ENCODE data around the gene SASH3.
A peak's percentile ranks its signal among the peaks of the same experiment; 100 is the strongest.

The SASH3 gene

DNA sequence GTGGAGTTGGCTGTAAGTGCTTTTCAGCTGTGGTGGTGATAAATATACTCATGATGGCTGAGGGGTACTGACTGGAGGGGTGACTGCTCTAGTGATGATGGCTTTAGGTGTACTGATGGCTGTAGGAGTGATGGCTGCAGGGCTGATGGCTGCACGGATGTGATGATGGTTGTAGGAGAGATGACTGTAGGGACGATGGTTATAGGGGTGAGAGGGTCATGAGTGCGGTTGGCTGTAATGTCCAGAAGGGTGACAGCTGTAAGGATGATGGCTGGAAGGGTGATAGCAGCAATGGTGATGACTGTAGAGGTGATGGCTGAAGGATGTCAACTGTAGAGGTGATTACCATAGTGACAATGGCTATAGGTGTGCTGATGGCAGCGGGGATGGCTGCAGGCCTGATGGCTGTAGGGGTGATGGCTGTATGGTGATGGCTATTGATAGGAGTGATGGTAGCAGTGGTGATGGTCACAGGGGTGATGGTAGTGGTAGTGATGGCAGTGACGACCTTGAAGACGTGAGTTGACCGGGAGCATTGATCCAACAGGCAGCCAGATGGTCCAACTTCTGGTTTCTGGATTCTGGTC is 570 bp upstream of the SASH3 start:
- peak overlapping the region; percentile 92 for H3K4me2 ChIP-seq (ENCODE audit: insufficient read depth, low read length)
- H3K27me3 ChIP-seq (ENCODE audit: insufficient read depth, low read length, poor library complexity) = no peaks in the 10 kb centered on the region
- H3K9me3 ChIP-seq (ENCODE audit: insufficient read depth, low read length, severe bottlenecking) = no peaks in the 10 kb centered on the region
- DNase-seq (no peak), ATAC-seq (ENCODE audit: insufficient read depth, low read depth) (no peak)
- H2AFZ ChIP-seq (ENCODE audit: low read depth, low read length) = no peak overlapping the region
- H3K4me3 ChIP-seq (ENCODE audit: low read depth in 1 of 2, low read length in 2 of 2) = peak overlapping the region; percentile 65 to 87; a peak in 3 of 4 replicates
- H3K27ac ChIP-seq (ENCODE audit: low read length) = peak overlapping the region; percentile 99
- H3K79me2 ChIP-seq (ENCODE audit: insufficient read depth, low read length) = peaks cover 83% of the 10 kb centered on the region
- TF ChIP-seq EZH2 (IDR thresholded peaks at IDR 0.05; ENCODE audit: borderline replicate concordance, low read depth, low read length, severe bottlenecking) = no peak
- TF ChIP-seq, protein P1, sequence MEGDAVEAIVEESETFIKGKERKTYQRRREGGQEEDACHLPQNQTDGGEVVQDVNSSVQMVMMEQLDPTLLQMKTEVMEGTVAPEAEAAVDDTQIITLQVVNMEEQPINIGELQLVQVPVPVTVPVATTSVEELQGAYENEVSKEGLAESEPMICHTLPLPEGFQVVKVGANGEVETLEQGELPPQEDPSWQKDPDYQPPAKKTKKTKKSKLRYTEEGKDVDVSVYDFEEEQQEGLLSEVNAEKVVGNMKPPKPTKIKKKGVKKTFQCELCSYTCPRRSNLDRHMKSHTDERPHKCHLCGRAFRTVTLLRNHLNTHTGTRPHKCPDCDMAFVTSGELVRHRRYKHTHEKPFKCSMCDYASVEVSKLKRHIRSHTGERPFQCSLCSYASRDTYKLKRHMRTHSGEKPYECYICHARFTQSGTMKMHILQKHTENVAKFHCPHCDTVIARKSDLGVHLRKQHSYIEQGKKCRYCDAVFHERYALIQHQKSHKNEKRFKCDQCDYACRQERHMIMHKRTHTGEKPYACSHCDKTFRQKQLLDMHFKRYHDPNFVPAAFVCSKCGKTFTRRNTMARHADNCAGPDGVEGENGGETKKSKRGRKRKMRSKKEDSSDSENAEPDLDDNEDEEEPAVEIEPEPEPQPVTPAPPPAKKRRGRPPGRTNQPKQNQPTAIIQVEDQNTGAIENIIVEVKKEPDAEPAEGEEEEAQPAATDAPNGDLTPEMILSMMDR (IDR thresholded peaks at IDR 0.05; ENCODE audit: borderline replicate concordance, extremely low read depth, low read length, poor library complexity, severe bottlenecking) = no peak
- peak overlapping the region; percentile 96 for H3K9ac ChIP-seq (ENCODE audit: low read depth, low read length)
- peaks cover 28% of the 10 kb centered on the region for H4K20me1 ChIP-seq (ENCODE audit: insufficient read depth, low read length)
- peaks cover 76% of the 10 kb centered on the region for H3K4me1 ChIP-seq (ENCODE audit: insufficient read depth, low read length)
- H3K36me3 ChIP-seq (ENCODE audit: insufficient read depth, low read length) = peaks cover 41% of the 10 kb centered on the region

GRCh38 chrX:129780441-129781105 is 824 bp downstream of the SASH3 start:
- no peak for TF ChIP-seq EZH2 (IDR thresholded peaks at IDR 0.05; ENCODE audit: borderline replicate concordance, low read depth, low read length, severe bottlenecking)
- TF ChIP-seq, protein P1 (IDR thresholded peaks at IDR 0.05; ENCODE audit: borderline replicate concordance, extremely low read depth, low read length, poor library complexity, severe bottlenecking) = no peak
- H3K27ac ChIP-seq (ENCODE audit: low read length) = peak overlapping the region; percentile 99
- H3K79me2 ChIP-seq (ENCODE audit: insufficient read depth, low read length) = peaks cover 90% of the 10 kb centered on the region

DNA sequence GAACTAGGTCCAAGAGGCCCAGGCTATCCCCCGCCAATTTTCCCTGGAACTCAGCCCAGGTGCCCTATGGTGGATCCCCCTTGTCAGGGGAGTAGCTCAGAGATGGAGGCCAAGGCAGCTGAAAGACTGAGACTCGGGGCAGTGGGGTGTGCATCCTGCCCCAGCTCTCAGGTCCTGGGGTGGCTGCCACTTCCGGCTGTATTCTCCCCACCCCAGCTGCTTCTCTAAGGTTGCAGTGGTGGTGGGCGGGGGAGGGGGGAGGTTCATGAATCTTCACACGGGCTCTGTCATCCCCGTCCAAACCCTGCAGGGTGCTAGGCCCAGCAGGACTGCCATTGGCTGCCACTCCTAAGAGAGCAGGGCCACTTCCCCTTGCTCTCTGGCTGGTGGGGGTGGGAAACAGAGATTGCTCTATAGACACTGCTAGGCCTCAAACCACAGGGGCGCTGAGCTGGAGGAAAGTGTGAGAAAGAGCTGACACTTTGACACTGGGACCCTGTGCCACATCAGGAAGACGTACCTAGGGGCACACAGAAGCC is 1.5 kb downstream of the SASH3 start:
- Histone ChIP-seq H3K27ac (ENCODE audit: low read length) (peak overlapping the region; percentile 99), H3K4me3 (ENCODE audit: low read depth in 1 of 2, low read length in 2 of 2) (peak overlapping the region; percentile 65 to 87; a peak in 3 of 4 replicates), H4K20me1 (ENCODE audit: insufficient read depth, low read length) (peaks cover 46% of the 10 kb centered on the region), H3K9me3 (ENCODE audit: insufficient read depth, low read length, severe bottlenecking) (no peaks in the 10 kb centered on the region), H3K79me2 (ENCODE audit: insufficient read depth, low read length) (peaks cover 96% of the 10 kb centered on the region), H3K4me1 (ENCODE audit: insufficient read depth, low read length) (peaks cover 76% of the 10 kb centered on the region), H3K4me2 (ENCODE audit: insufficient read depth, low read length) (peak overlapping the region; percentile 92), H2AFZ (ENCODE audit: low read depth, low read length) (no peak overlapping the region), H3K36me3 (ENCODE audit: insufficient read depth, low read length) (peaks cover 62% of the 10 kb centered on the region), H3K27me3 (ENCODE audit: insufficient read depth, low read length, poor library complexity) (no peaks in the 10 kb centered on the region), H3K9ac (ENCODE audit: low read depth, low read length) (peak overlapping the region; percentile 96)
- ATAC-seq (ENCODE audit: insufficient read depth, low read depth) (peak; percentile 73), DNase-seq (peak; percentile 94)
- no peak for TF ChIP-seq EZH2 (IDR thresholded peaks at IDR 0.05; ENCODE audit: borderline replicate concordance, low read depth, low read length, severe bottlenecking)
- TF ChIP-seq, protein P1 (IDR thresholded peaks at IDR 0.05; ENCODE audit: borderline replicate concordance, extremely low read depth, low read length, poor library complexity, severe bottlenecking) = no peak

More at GRCh38 chrX:129780441-129781105, 824 bp downstream of the SASH3 start:
- ATAC-seq (ENCODE audit: insufficient read depth, low read depth) (no peak), DNase-seq (peak; percentile 49)
- peak overlapping the region; percentile 96 for H3K9ac ChIP-seq (ENCODE audit: low read depth, low read length)
- peaks cover 76% of the 10 kb centered on the region for H3K4me1 ChIP-seq (ENCODE audit: insufficient read depth, low read length)
- H3K4me2 ChIP-seq (ENCODE audit: insufficient read depth, low read length) = peak overlapping the region; percentile 92
- peak overlapping the region; percentile 65 to 87 for H3K4me3 ChIP-seq (ENCODE audit: low read depth in 1 of 2, low read length in 2 of 2)
- H3K27me3 ChIP-seq (ENCODE audit: insufficient read depth, low read length, poor library complexity) = no peaks in the 10 kb centered on the region
- H3K36me3 ChIP-seq (ENCODE audit: insufficient read depth, low read length) = peaks cover 55% of the 10 kb centered on the region
- H4K20me1 ChIP-seq (ENCODE audit: insufficient read depth, low read length) = peaks cover 40% of the 10 kb centered on the region
- no peak overlapping the region for H2AFZ ChIP-seq (ENCODE audit: low read depth, low read length)
- H3K9me3 ChIP-seq (ENCODE audit: insufficient read depth, low read length, severe bottlenecking) = no peaks in the 10 kb centered on the region

Data from DND-41 (cell line).